SK-N-SH treated with all-trans-retinoic acid at 6 μM for 48 hours (cell line): ENCODE measurements around the gene FIGNL2.

Experiments
- ARNTL ChIP-seq: fragments of 450-650 bp; formaldehyde crosslinking; IDR thresholded peaks from 2 replicates; pipeline ENCODE4 v1.5.0; 2020; ENCODE audit warnings: low read depth, mild to moderate bottlenecking, moderate library complexity, borderline replicate concordance
- GLIS3 ChIP-seq: fragments of 250-450 bp; sonication (Bioruptor Pico); IDR thresholded peaks from 2 replicates; pipeline ENCODE4 v1.5.0; 2020; ENCODE audit warnings: mild to moderate bottlenecking, moderate library complexity
- ISL1 ChIP-seq: fragments of 250-450 bp; sonication (Bioruptor Pico); IDR thresholded peaks from 2 replicates; pipeline ENCODE4 v2.1.2; 2022; ENCODE audit warnings: mild to moderate bottlenecking, moderate library complexity
- PPARA ChIP-seq: fragments of 250-450 bp; sonication (Bioruptor Pico); IDR thresholded peaks from 2 replicates; pipeline ENCODE4 v1.5.0; 2020; ENCODE audit warnings: mild to moderate bottlenecking, borderline replicate concordance
- RARB ChIP-seq: fragments of 250-450 bp; sonication (Bioruptor Pico); IDR thresholded peaks from 2 replicates; pipeline ENCODE4 v1.8.0; 2021; ENCODE audit warnings: mild to moderate bottlenecking, moderate library complexity
- SNAI2 ChIP-seq: fragments of 250-450 bp; sonication (Bioruptor Pico); IDR thresholded peaks from 2 replicates; pipeline ENCODE4 v1.5.0; 2020; ENCODE audit warnings: mild to moderate bottlenecking, moderate library complexity
- ZFP3 ChIP-seq: fragments of 250-450 bp; sonication (Bioruptor Pico); IDR thresholded peaks from 2 replicates; pipeline ENCODE4 v1.5.0; 2020; ENCODE audit warnings: mild to moderate bottlenecking, moderate library complexity
- TF ChIP-seq, protein P1 (sequence below): fragments of 250-450 bp; sonication (Bioruptor Pico); IDR thresholded peaks from 2 replicates; pipeline ENCODE4 v1.8.0; 2020; ENCODE audit warnings: mild to moderate bottlenecking, moderate library complexity, borderline replicate concordance
- TF ChIP-seq, protein P2 (sequence below): fragments of 250-450 bp; sonication (Bioruptor Pico); IDR thresholded peaks from 2 replicates; pipeline ENCODE4 v1.8.0; 2021; ENCODE audit warnings: low read depth, mild to moderate bottlenecking, moderate library complexity, borderline replicate concordance
- TF ChIP-seq, protein P3 (sequence below): fragments of 250-450 bp; sonication (Bioruptor Pico); IDR thresholded peaks from 2 replicates; pipeline ENCODE4 v1.5.0; 2020; ENCODE audit warnings: mild to moderate bottlenecking, moderate library complexity

DNA sequence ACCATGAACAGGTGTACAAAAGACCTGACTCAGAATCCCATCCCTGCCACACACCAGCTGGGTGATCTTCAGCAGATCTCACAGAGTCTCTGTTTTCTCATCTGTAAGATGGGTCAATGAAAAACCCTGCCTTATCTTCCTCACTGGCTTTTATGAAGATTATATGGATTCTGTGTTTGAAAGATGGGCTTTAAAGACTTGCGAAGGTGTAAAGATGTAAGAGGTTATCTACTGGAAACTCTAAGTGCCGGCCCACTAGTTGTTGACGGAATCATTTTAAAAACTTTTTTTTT is 24.1 kb upstream of the FIGNL2 start:
- TF ChIP-seq PPARA (CRISPR knock-in tag) (no peak), SNAI2 (no peak), ARNTL (CRISPR knock-in tag) (no peak), GLIS3 (CRISPR knock-in tag) (no peak), RARB (CRISPR knock-in tag) (no peak), ZFP3 (no peak), ISL1 (CRISPR knock-in tag) (no peak)
- TF ChIP-seq, protein P1, sequence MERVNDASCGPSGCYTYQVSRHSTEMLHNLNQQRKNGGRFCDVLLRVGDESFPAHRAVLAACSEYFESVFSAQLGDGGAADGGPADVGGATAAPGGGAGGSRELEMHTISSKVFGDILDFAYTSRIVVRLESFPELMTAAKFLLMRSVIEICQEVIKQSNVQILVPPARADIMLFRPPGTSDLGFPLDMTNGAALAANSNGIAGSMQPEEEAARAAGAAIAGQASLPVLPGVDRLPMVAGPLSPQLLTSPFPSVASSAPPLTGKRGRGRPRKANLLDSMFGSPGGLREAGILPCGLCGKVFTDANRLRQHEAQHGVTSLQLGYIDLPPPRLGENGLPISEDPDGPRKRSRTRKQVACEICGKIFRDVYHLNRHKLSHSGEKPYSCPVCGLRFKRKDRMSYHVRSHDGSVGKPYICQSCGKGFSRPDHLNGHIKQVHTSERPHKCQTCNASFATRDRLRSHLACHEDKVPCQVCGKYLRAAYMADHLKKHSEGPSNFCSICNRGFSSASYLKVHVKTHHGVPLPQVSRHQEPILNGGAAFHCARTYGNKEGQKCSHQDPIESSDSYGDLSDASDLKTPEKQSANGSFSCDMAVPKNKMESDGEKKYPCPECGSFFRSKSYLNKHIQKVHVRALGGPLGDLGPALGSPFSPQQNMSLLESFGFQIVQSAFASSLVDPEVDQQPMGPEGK (CRISPR knock-in tag): no peak
- TF ChIP-seq, protein P2, sequence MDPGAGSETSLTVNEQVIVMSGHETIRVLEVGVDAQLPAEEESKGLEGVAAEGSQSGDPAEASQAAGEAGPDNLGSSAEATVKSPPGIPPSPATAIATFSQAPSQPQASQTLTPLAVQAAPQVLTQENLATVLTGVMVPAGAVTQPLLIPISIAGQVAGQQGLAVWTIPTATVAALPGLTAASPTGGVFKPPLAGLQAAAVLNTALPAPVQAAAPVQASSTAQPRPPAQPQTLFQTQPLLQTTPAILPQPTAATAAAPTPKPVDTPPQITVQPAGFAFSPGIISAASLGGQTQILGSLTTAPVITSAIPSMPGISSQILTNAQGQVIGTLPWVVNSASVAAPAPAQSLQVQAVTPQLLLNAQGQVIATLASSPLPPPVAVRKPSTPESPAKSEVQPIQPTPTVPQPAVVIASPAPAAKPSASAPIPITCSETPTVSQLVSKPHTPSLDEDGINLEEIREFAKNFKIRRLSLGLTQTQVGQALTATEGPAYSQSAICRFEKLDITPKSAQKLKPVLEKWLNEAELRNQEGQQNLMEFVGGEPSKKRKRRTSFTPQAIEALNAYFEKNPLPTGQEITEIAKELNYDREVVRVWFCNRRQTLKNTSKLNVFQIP (CRISPR knock-in tag): no peak
- TF ChIP-seq, protein P3, sequence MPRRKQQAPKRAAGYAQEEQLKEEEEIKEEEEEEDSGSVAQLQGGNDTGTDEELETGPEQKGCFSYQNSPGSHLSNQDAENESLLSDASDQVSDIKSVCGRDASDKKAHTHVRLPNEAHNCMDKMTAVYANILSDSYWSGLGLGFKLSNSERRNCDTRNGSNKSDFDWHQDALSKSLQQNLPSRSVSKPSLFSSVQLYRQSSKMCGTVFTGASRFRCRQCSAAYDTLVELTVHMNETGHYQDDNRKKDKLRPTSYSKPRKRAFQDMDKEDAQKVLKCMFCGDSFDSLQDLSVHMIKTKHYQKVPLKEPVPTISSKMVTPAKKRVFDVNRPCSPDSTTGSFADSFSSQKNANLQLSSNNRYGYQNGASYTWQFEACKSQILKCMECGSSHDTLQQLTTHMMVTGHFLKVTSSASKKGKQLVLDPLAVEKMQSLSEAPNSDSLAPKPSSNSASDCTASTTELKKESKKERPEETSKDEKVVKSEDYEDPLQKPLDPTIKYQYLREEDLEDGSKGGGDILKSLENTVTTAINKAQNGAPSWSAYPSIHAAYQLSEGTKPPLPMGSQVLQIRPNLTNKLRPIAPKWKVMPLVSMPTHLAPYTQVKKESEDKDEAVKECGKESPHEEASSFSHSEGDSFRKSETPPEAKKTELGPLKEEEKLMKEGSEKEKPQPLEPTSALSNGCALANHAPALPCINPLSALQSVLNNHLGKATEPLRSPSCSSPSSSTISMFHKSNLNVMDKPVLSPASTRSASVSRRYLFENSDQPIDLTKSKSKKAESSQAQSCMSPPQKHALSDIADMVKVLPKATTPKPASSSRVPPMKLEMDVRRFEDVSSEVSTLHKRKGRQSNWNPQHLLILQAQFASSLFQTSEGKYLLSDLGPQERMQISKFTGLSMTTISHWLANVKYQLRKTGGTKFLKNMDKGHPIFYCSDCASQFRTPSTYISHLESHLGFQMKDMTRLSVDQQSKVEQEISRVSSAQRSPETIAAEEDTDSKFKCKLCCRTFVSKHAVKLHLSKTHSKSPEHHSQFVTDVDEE (CRISPR knock-in tag): no peak
